Measurements from ENCODE around the gene GDF15.

GDF15 gene

DNA sequence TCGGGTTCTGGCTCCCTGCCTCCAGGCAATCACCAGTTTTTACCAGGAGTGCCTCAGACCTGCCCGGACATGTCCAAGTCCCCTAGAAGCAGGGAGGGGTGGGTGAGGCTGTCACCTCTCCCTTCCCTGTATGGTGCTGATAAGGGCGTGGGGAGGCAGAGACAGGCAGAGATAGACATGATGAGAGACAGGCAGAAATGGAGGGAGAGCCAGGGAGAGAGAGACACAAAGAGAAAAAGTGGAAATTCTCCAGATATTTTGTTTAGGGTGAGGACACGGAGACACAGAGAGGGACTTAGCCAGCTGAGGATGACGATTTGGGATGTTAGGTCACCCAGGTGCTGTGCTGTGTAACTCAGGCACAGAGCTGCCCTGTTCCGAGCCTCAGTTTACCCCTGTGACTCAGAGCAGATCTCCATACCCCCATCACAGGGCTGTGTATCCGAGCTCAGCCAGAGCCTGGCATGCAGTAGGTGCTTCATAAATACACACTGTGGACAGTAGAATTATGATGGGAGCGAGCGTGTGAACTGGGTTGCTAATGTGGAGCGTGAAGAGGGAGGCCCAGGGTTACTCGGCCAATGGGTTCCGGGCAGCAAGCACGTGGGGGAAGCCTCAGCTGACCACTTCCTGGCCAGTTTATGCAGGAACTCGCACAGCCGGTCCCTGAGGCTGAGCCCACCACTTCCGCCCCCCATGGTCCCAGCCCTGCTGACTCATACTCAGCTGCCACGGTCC lies 11.9 kb upstream of the GDF15 start (continued):
- TF ChIP-seq, protein P1, sequence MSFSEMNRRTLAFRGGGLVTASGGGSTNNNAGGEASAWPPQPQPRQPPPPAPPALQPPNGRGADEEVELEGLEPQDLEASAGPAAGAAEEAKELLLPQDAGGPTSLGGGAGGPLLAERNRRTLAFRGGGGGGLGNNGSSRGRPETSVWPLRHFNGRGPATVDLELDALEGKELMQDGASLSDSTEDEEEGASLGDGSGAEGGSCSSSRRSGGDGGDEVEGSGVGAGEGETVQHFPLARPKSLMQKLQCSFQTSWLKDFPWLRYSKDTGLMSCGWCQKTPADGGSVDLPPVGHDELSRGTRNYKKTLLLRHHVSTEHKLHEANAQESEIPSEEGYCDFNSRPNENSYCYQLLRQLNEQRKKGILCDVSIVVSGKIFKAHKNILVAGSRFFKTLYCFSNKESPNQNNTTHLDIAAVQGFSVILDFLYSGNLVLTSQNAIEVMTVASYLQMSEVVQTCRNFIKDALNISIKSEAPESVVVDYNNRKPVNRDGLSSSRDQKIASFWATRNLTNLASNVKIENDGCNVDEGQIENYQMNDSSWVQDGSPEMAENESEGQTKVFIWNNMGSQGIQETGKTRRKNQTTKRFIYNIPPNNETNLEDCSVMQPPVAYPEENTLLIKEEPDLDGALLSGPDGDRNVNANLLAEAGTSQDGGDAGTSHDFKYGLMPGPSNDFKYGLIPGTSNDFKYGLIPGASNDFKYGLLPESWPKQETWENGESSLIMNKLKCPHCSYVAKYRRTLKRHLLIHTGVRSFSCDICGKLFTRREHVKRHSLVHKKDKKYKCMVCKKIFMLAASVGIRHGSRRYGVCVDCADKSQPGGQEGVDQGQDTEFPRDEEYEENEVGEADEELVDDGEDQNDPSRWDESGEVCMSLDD (tag by site-specific recombination; IDR thresholded peaks at IDR 0.05): 0 out of 2 replicates have a peak, but pooled peaks have one; percentile 19
- TF ChIP-seq ZBTB48 (tag by site-specific recombination; IDR thresholded peaks at IDR 0.05): peak; percentile 89
- TF ChIP-seq, protein P2, sequence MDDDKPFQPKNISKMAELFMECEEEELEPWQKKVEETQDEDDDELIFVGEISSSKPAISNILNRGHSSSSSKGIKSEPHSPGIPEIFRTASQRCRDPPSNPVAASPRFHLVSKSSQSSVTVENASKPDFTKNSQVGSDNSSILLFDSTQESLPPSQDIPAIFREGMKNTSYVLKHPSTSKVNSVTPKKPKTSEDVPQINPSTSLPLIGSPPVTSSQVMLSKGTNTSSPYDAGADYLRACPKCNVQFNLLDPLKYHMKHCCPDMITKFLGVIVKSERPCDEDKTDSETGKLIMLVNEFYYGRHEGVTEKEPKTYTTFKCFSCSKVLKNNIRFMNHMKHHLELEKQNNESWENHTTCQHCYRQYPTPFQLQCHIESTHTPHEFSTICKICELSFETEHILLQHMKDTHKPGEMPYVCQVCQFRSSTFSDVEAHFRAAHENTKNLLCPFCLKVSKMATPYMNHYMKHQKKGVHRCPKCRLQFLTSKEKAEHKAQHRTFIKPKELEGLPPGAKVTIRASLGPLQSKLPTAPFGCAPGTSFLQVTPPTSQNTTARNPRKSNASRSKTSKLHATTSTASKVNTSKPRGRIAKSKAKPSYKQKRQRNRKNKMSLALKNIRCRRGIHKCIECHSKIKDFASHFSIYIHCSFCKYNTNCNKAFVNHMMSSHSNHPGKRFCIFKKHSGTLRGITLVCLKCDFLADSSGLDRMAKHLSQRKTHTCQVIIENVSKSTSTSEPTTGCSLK (tag by site-specific recombination; IDR thresholded peaks at IDR 0.05): no peak

DNA sequence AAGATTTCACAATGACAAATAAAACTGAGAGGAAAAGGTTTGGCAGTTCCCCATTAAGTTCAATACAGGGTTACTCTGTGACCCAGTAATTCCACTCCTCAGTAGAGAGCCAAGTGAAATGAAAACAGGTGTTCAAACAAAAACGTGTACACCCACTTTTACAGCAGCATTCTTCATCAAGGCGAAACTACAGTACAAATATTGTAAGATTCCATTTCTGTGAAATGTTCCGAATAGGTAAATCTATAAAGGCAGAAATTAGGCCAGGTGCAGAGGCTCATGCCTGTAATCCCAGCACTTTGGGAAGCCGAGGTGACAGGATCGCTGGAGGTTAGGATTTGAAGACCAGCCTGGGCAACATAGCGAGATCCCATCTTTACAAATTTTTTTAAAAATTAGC lies 8.9 kb upstream of the GDF15 start:
- Histone ChIP-seq H3K27ac (ENCODE audit: extremely low read depth, low read depth, low read length) (no peak overlapping the region), H3K9me3 (ENCODE audit: control insufficient read depth, insufficient read depth, low read depth, low read length) (no peaks in the 10 kb centered on the region), H3K4me3 (ENCODE audit: low read depth, low read length) (no peak overlapping the region), H3K36me3 (ENCODE audit: control insufficient read depth in 2 of 2, insufficient read depth in 1 of 2, low read length in 2 of 2) (no peaks in the 10 kb centered on the region), H3K4me1 (ENCODE audit: control insufficient read depth, insufficient read depth, low read length) (peaks cover 5% of the 10 kb centered on the region)
- no peak for TF ChIP-seq ZNF521 (tag by site-specific recombination; IDR thresholded peaks at IDR 0.05)
- no peak for TF ChIP-seq ZBTB8A (tag by site-specific recombination; IDR thresholded peaks at IDR 0.05)
- TF ChIP-seq IKZF3 (tag by site-specific recombination; IDR thresholded peaks at IDR 0.05): no peak
- TF ChIP-seq, protein P3, sequence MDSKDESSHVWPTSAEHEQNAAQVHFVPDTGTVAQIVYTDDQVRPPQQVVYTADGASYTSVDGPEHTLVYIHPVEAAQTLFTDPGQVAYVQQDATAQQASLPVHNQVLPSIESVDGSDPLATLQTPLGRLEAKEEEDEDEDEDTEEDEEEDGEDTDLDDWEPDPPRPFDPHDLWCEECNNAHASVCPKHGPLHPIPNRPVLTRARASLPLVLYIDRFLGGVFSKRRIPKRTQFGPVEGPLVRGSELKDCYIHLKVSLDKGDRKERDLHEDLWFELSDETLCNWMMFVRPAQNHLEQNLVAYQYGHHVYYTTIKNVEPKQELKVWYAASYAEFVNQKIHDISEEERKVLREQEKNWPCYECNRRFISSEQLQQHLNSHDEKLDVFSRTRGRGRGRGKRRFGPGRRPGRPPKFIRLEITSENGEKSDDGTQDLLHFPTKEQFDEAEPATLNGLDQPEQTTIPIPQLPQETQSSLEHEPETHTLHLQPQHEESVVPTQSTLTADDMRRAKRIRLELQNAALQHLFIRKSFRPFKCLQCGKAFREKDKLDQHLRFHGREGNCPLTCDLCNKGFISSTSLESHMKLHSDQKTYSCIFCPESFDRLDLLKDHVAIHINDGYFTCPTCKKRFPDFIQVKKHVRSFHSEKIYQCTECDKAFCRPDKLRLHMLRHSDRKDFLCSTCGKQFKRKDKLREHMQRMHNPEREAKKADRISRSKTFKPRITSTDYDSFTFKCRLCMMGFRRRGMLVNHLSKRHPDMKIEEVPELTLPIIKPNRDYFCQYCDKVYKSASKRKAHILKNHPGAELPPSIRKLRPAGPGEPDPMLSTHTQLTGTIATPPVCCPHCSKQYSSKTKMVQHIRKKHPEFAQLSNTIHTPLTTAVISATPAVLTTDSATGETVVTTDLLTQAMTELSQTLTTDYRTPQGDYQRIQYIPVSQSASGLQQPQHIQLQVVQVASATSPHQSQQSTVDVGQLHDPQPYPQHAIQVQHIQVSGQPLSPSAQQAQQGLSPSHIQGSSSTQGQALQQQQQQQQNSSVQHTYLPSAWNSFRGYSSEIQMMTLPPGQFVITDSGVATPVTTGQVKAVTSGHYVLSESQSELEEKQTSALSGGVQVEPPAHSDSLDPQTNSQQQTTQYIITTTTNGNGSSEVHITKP (tag by site-specific recombination; IDR thresholded peaks at IDR 0.05): no peak
- no peak for TF ChIP-seq ZBTB20 (tag by site-specific recombination; IDR thresholded peaks at IDR 0.05)
- peak; percentile 49; the same call in 1 of the 2 replicates for TF ChIP-seq ZNF121 (tag by site-specific recombination; IDR thresholded peaks at IDR 0.05)
- peak; percentile 42; the same call in 1 of the 2 replicates for TF ChIP-seq PRDM1 (tag by site-specific recombination; IDR thresholded peaks at IDR 0.05)
- TF ChIP-seq, protein P4, sequence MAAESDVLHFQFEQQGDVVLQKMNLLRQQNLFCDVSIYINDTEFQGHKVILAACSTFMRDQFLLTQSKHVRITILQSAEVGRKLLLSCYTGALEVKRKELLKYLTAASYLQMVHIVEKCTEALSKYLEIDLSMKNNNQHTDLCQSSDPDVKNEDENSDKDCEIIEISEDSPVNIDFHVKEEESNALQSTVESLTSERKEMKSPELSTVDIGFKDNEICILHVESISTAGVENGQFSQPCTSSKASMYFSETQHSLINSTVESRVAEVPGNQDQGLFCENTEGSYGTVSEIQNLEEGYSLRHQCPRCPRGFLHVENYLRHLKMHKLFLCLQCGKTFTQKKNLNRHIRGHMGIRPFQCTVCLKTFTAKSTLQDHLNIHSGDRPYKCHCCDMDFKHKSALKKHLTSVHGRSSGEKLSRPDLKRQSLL (tag by site-specific recombination; IDR thresholded peaks at IDR 0.05): no peak
- no peak for TF ChIP-seq SCRT1 (tag by site-specific recombination; IDR thresholded peaks at IDR 0.05; ENCODE audit: borderline replicate concordance)
- ChIA-PET POLR2A (no interaction called here), CTCF (interaction anchor here (0.7 kb wide), 2 partner anchors 11 to 37 kb away, joined by 3 to 5 read pairs; no protein-coding TSS in a partner anchor)
